ENCODE results near the gene KIAA1217.

GRCh38 chr10:24430591-24430990, 221.7 kb downstream of the KIAA1217 start:
- no peak for TF ChIP-seq CTCF (IDR thresholded peaks at IDR 0.05)
- no peak for TF ChIP-seq POLR2A (IDR thresholded peaks at IDR 0.05; ENCODE audit: low read depth)
- TF ChIP-seq POLR2AphosphoS5 (IDR thresholded peaks at IDR 0.05) = no peak
- TF ChIP-seq EP300 (IDR thresholded peaks at IDR 0.05) = no peak

All from esophagus muscularis mucosa (tissue), 4 donors.